K562 (cell line): Measurements from ENCODE around the gene NEB. TPM values are rescaled to one million over a fixed set of nuclear protein-coding genes. Genes with fewer than 3 reads are reported as not detected.

ENCODE experiments used
- ATAC-seq: fragments of 200-7000 bp; cut with Tn5 transposase; 3 replicates; pipeline ENCODE4 v1.9.1; 2020; ENCODE audit warnings: moderate library complexity
- BruUV-seq: library from RNA; stranded (reverse); fragments of 400-500 nt; replicated peaks from 2 replicates; lab custom pipeline; 2021; lab: Mats Ljungman, UMichigan
- CTCF ChIA-PET: fragments of 300-600 bp; formaldehyde crosslinking; extraction: SDS; loops from one replicate; lab custom pipeline; 2021; ENCODE audit warnings: low intra/inter-chr PET ratio; lab: Yijun Ruan, JAX
- POLR2A ChIA-PET: fragments of 300-600, 350-650 bp; sonication (Branson Sonifier 250); formaldehyde crosslinking; extraction: SDS; loops from one replicate; lab custom pipeline; 2021; ENCODE audit warnings: antibody characterized with exemption, inconsistent platforms; lab: Yijun Ruan, JAX
- DNase-seq, 4 experiments: peaks; one replicate each; pipeline versions ENCODE4 v3.0.0 to v3.0.0-alpha.2; 2011 to 2018; ENCODE audit warnings: low spot score in 3 of 4, mixed read lengths in 3 of 4; ENCODE audit errors: extremely low read depth in 1 of 4
- FAIRE-seq: peaks from 2 replicates; lab custom pipeline; 2011; peaks lifted over from hg19 to GRCh38; lab: Jason Lieb, UNC
- H2AFZ ChIP-seq: 2 replicates; pipeline ENCODE4 v1.6.0; 2011; ENCODE audit warnings: low read depth, low read length, control low read depth, inconsistent platforms
- H3K27ac ChIP-seq: fragments of 200-600 bp; 3 replicates; pipeline ENCODE4 v1.8.0; 2011; ENCODE audit warnings: low read depth, mild to moderate bottlenecking, control low read depth, inconsistent platforms, low read length, moderate library complexity, mixed read lengths; ENCODE audit errors: extremely low read depth
- H3K27me3 ChIP-seq, 2 experiments: fragments of 300-600 bp in 1 of 2; 2 replicates in 1 of 2; 3 replicates in 1 of 2; pipeline versions ENCODE4 v1.6.0 to v1.8.0; 2011; ENCODE audit warnings: inconsistent platforms in 2 of 2, low read length in 2 of 2, mild to moderate bottlenecking in 1 of 2, mixed read lengths in 1 of 2, moderate library complexity in 1 of 2; ENCODE audit not compliant: control insufficient read depth in 2 of 2, insufficient read depth in 2 of 2
- H3K36me3 ChIP-seq: fragments of 300-600 bp; 3 replicates; pipeline ENCODE4 v1.8.0; 2011; ENCODE audit warnings: mild to moderate bottlenecking, low read length, inconsistent platforms; ENCODE audit not compliant: control insufficient read depth, insufficient read depth
- H3K4me1 ChIP-seq, 2 experiments: fragments of 200-600 bp in 1 of 2; replicated peaks in 1 of 2; 2 replicates in 1 of 2; 3 replicates in 1 of 2; pipeline versions ENCODE4 v1.5.1 to v1.8.0; 2011; ENCODE audit warnings: inconsistent platforms in 2 of 2, low read length in 2 of 2, mild to moderate bottlenecking in 1 of 2, mixed read lengths in 1 of 2, moderate library complexity in 1 of 2; ENCODE audit not compliant: control insufficient read depth in 2 of 2, insufficient read depth in 2 of 2
- H3K4me2 ChIP-seq: 2 replicates; pipeline ENCODE4 v1.6.1; 2011; ENCODE audit warnings: low read length, control low read depth, inconsistent platforms, mixed read lengths; ENCODE audit not compliant: insufficient read depth
- H3K4me3 ChIP-seq: fragments of 200-600 bp; sonication (generic), shearing (Covaris generic); 2 replicates; pipeline ENCODE4 v1.5.1; 2016; ENCODE audit warnings: control low read depth, inconsistent platforms
- H3K79me2 ChIP-seq: fragments of 200-600 bp; 3 replicates; pipeline ENCODE4 v1.8.0; 2011; ENCODE audit warnings: low read length, inconsistent platforms; ENCODE audit not compliant: control insufficient read depth, insufficient read depth
- H3K9ac ChIP-seq, 2 experiments: 2 replicates each; pipeline versions ENCODE4 v1.6.0 to v1.6.1; 2011; ENCODE audit warnings: low read depth in 2 of 2, low read length in 2 of 2, control low read depth in 1 of 2, inconsistent platforms in 1 of 2, mild to moderate bottlenecking in 1 of 2, mixed read lengths in 1 of 2; ENCODE audit not compliant: insufficient read depth in 1 of 2
- H3K9me1 ChIP-seq: one replicate; pipeline ENCODE4 v1.6.0; 2011; ENCODE audit warnings: inconsistent platforms, mild to moderate bottlenecking, low read length, moderate library complexity; ENCODE audit not compliant: control insufficient read depth, insufficient read depth
- H3K9me3 ChIP-seq: replicated peaks from 2 replicates; pipeline ENCODE4 v1.5.1; 2011; ENCODE audit warnings: low read depth, low read length, inconsistent platforms; ENCODE audit not compliant: control insufficient read depth, insufficient read depth
- H4K20me1 ChIP-seq: replicated peaks from 2 replicates; pipeline ENCODE4 v1.6.1; 2011; ENCODE audit warnings: low read length, inconsistent platforms, mixed read lengths; ENCODE audit not compliant: control insufficient read depth, insufficient read depth
- C11orf30 ChIP-seq: fragments of 450-650 bp; IDR thresholded peaks from 2 replicates; pipeline ENCODE4 v1.6.1; 2016; ENCODE audit warnings: low read depth, mild to moderate bottlenecking
- DPF2 ChIP-seq: fragments of 450-650 bp; IDR thresholded peaks from 2 replicates; pipeline ENCODE4 v1.6.1; 2016
- ELF4 ChIP-seq: fragments of 450-650 bp; formaldehyde crosslinking; IDR thresholded peaks from 2 replicates; pipeline ENCODE4 v1.4.0; 2022; ENCODE audit warnings: missing genetic modification characterization
- HIVEP1 ChIP-seq: fragments of 250-450 bp; sonication (Bioruptor Pico); IDR thresholded peaks from 2 replicates; pipeline ENCODE4 v1.4.0; 2020; ENCODE audit warnings: mild to moderate bottlenecking
- IRF2 ChIP-seq: sonication (generic); formaldehyde crosslinking; IDR thresholded peaks from 2 replicates; pipeline ENCODE4 v1.8.1; 2022; ENCODE audit warnings: mild to moderate bottlenecking, missing genetic modification reagents
- MAFG ChIP-seq: fragments of 450-650 bp; conservative IDR thresholded peaks from 2 replicates; pipeline ENCODE4 v1.6.1; 2016; ENCODE audit warnings: missing genetic modification characterization, missing compliant biosample characterization
- MBD2 ChIP-seq: sonication (generic); IDR thresholded peaks from 2 replicates; pipeline ENCODE4 v1.6.1; 2016; ENCODE audit warnings: low read depth, borderline replicate concordance
- MYBL2 ChIP-seq, 2 experiments: fragments of 450-650 bp in 1 of 2; sonication (generic) in 1 of 2; formaldehyde crosslinking in 1 of 2; IDR thresholded peaks; 2 replicates each; pipeline versions ENCODE4 v1.6.1 to v1.8.1; 2017 to 2022; ENCODE audit warnings: borderline replicate concordance in 1 of 2, inconsistent platforms in 1 of 2, low read depth in 1 of 2, mild to moderate bottlenecking in 1 of 2, missing genetic modification reagents in 1 of 2, moderate library complexity in 1 of 2
- NFE2 ChIP-seq: IDR thresholded peaks from 2 replicates; pipeline ENCODE4 v1.6.1; 2014; ENCODE audit warnings: antibody characterized with exemption, low read depth
- POLR2G ChIP-seq: fragments of 200-400 bp; formaldehyde crosslinking; IDR thresholded peaks from 2 replicates; pipeline ENCODE4 v1.6.1; 2017; ENCODE audit warnings: low read depth, mild to moderate bottlenecking, antibody characterized with exemption, low read length, moderate library complexity
- SMARCA5 ChIP-seq: fragments of 450-650 bp; IDR thresholded peaks from 2 replicates; pipeline ENCODE4 v1.6.1; 2016
- SMARCB1 ChIP-seq: IDR thresholded peaks from 2 replicates; pipeline ENCODE4 v1.6.1; 2011; ENCODE audit warnings: improper control_type of control experiment, low read depth; ENCODE audit not compliant: insufficient read length
- ZKSCAN8 ChIP-seq: fragments of 200-800 bp; sonication (Bioruptor generic); IDR thresholded peaks from 2 replicates; pipeline ENCODE4 v1.6.1; 2016; ENCODE audit warnings: missing genetic modification characterization, missing compliant biosample characterization
- ZNF165 ChIP-seq: fragments of 250-450 bp; sonication (Bioruptor Pico); IDR thresholded peaks from 2 replicates; pipeline ENCODE4 v1.4.0; 2020; ENCODE audit warnings: borderline replicate concordance
- ZNF316 ChIP-seq: fragments of 450-650 bp; IDR thresholded peaks from 2 replicates; pipeline ENCODE4 v1.6.1; 2016
- ZNF408 ChIP-seq: fragments of 250-450 bp; sonication (Bioruptor Pico); IDR thresholded peaks from 2 replicates; pipeline ENCODE4 v1.4.0; 2020; ENCODE audit warnings: low read depth, mild to moderate bottlenecking, moderate library complexity
- ZNF445 ChIP-seq: fragments of 250-450 bp; sonication (Bioruptor Pico); IDR thresholded peaks from 2 replicates; pipeline ENCODE4 v1.4.0; 2020; ENCODE audit warnings: low read depth, mild to moderate bottlenecking, moderate library complexity
- ZNF699 ChIP-seq: fragments of 250-450 bp; sonication (Bioruptor Pico); IDR thresholded peaks from 2 replicates; pipeline ENCODE4 v1.8.0; 2021; ENCODE audit warnings: mild to moderate bottlenecking, moderate library complexity; ENCODE audit not compliant: insufficient replicate concordance
- ZZZ3 ChIP-seq: fragments of 450-650 bp; IDR thresholded peaks from 2 replicates; pipeline ENCODE4 v1.6.1; 2016; ENCODE audit warnings: antibody characterized with exemption, mild to moderate bottlenecking, moderate library complexity
- WGBS: fragments of 100-300 bp; shearing (Covaris generic); methylation state at CpG from one replicate; pipeline ENCODE4 v1.1.6; 2016; ENCODE audit warnings: low coverage, mixed read lengths; ENCODE audit not compliant: insufficient coverage; ENCODE audit errors: missing lambda C conversion rate; 5-methylcytosine and 5-hydroxymethylcytosine counted together
- in situ Hi-C: fragments of 300-500 bp; cut with MboI; formaldehyde crosslinking; loops from 4 replicates; pipeline ENCODE4 v1.15.0; 2018; ENCODE audit warnings: inconsistent platforms, mixed read lengths
- intact Hi-C: fragments of 100-400 bp; cut with micrococcal nuclease; formaldehyde crosslinking; loops from 2 replicates; pipeline ENCODE4 v1.14.2; 2022
- polyA plus RNA-seq, 8 experiments: library from polyadenylated mRNA; depleted of rRNA in 4 of 8; stranded (reverse) in 5 of 8; unstranded in 3 of 8; fragments of >200 nt; fragmentation: Nextera tagmentation in 2 of 8; fragmentation: Illumina TruSeq in 1 of 8; extraction: Ambion mirVana in 2 of 8; extraction: Trizol in 1 of 8; gene quantifications; 2 replicates each; pipeline versions ENCODE4 v1.2.1 to v1.2.3, GENCODE V29; 2011 to 2014; ENCODE audit warnings: inconsistent platforms in 1 of 8, missing spikeins in 1 of 8
- total RNA-seq, 7 experiments: library from RNA; depleted of rRNA in 6 of 7; stranded (reverse); fragments of >200 nt in 6 of 7; fragmentation: Illumina TruSeq in 2 of 7; extraction: Trizol in 2 of 7; gene quantifications; 2 replicates each; pipeline versions ENCODE4 v1.2.1 to v1.2.3, GENCODE V29; 2011 to 2021; ENCODE audit warnings: low replicate concordance in 1 of 7
- TF ChIP-seq, protein P1 (sequence below): conservative IDR thresholded peaks from 2 replicates; pipeline ENCODE4 v1.6.1; 2011; ENCODE audit warnings: low read depth, mild to moderate bottlenecking, low read length; ENCODE audit not compliant: control insufficient read depth
- TF ChIP-seq, protein P2 (sequence below): fragments of 450-650 bp; IDR thresholded peaks from 2 replicates; pipeline ENCODE4 v1.6.1; 2016
- TF ChIP-seq, protein P3 (sequence below): fragments of 250-450 bp; sonication (Bioruptor Pico); IDR thresholded peaks from 2 replicates; pipeline ENCODE4 v1.4.0; 2020; ENCODE audit warnings: borderline replicate concordance

NEB gene
- total and polyA plus RNA-seq, 9 of the 15 experiments (the other 6 are each of a cell fraction or from before 2014, with no cell fraction given), result 1.7 to 3.8 (median 2.9) TPM

DNA sequence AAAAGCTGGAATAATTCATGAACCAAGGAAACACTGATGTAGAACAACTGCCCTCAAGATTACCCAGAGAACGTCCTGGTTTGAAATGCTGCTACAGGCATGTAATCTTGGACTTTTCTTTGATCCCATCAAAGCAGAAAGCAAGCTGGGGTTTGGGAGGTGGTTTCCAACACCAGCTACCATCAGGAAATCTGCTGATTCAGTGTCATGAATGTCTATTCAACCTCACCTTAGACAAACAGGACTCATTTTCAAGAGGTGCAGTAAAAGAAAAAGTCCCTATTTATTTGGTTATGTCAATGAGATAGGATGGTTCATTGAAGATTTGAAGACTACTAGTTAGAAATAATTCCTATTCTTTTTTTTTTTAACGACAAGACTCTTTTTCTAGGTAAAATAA is 72.7 kb downstream of the NEB start:
- intact Hi-C loops, result no loop called here
- no peaks in the 10 kb centered on the region for H3K79me2 ChIP-seq
- H3K4me1 ChIP-seq, result peaks cover 0 to 12% of the 10 kb centered on the region in 2 experiments; a peak in 3 of 5 replicates
- H2AFZ ChIP-seq, result no peak overlapping the region
- in situ Hi-C loops, result no loop called here
- no peaks in the 10 kb centered on the region for H3K36me3 ChIP-seq
- ATAC-seq (no peak), FAIRE-seq (no peak), DNase-seq (no peak)
- CTCF ChIA-PET, result no interaction called here
- H3K9ac ChIP-seq, result no peak overlapping the region
- no peak overlapping the region for H3K4me2 ChIP-seq
- BruUV-seq, result no TSS peak
- 12% methylated on average over 2 of the region's 2 CpGs for WGBS
- no peaks in the 10 kb centered on the region for H3K27me3 ChIP-seq
- POLR2A ChIA-PET, result interaction anchor here (0.6 kb wide), 1 partner anchor 10 kb away, joined by 3 read pairs; no protein-coding TSS in a partner anchor
- H3K27ac ChIP-seq, result no peak overlapping the region
- H3K4me3 ChIP-seq, result no peak overlapping the region
- H3K9me3 ChIP-seq, result no peaks in the 10 kb centered on the region
- H4K20me1 ChIP-seq, result no peaks in the 10 kb centered on the region
- H3K9me1 ChIP-seq, result no peaks in the 10 kb centered on the region
- TF ChIP-seq SMARCA5, result no peak
- TF ChIP-seq, protein P1, sequence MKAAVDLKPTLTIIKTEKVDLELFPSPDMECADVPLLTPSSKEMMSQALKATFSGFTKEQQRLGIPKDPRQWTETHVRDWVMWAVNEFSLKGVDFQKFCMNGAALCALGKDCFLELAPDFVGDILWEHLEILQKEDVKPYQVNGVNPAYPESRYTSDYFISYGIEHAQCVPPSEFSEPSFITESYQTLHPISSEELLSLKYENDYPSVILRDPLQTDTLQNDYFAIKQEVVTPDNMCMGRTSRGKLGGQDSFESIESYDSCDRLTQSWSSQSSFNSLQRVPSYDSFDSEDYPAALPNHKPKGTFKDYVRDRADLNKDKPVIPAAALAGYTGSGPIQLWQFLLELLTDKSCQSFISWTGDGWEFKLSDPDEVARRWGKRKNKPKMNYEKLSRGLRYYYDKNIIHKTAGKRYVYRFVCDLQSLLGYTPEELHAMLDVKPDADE, result no peak
- peak; percentile 67 for TF ChIP-seq MAFG
- peak; percentile 51 for TF ChIP-seq NFE2
- TF ChIP-seq, protein P2, sequence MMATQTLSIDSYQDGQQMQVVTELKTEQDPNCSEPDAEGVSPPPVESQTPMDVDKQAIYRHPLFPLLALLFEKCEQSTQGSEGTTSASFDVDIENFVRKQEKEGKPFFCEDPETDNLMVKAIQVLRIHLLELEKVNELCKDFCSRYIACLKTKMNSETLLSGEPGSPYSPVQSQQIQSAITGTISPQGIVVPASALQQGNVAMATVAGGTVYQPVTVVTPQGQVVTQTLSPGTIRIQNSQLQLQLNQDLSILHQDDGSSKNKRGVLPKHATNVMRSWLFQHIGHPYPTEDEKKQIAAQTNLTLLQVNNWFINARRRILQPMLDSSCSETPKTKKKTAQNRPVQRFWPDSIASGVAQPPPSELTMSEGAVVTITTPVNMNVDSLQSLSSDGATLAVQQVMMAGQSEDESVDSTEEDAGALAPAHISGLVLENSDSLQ, result no peak
- no peak for TF ChIP-seq IRF2 (CRISPR knock-in tag)
- TF ChIP-seq ZNF316, result peak; percentile 65
- TF ChIP-seq SMARCB1, result no peak
- TF ChIP-seq, protein P3, sequence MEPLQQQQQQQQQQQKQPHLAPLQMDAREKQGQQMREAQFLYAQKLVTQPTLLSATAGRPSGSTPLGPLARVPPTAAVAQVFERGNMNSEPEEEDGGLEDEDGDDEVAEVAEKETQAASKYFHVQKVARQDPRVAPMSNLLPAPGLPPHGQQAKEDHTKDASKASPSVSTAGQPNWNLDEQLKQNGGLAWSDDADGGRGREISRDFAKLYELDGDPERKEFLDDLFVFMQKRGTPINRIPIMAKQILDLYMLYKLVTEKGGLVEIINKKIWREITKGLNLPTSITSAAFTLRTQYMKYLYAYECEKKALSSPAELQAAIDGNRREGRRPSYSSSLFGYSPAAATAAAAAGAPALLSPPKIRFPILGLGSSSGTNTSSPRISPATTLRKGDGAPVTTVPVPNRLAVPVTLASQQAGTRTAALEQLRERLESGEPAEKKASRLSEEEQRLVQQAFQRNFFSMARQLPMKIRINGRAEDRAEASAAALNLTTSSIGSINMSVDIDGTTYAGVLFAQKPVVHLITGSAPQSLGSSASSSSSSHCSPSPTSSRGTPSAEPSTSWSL (CRISPR knock-in tag), result no peak
- TF ChIP-seq ZNF445 (CRISPR knock-in tag), result no peak
- TF ChIP-seq ZZZ3, result no peak
- no peak for TF ChIP-seq ZKSCAN8 (CRISPR knock-in tag)
- TF ChIP-seq ZNF165 (CRISPR knock-in tag), result no peak
- no peak for TF ChIP-seq POLR2G
- TF ChIP-seq ZNF408 (CRISPR knock-in tag), result no peak
- no peak for TF ChIP-seq ZNF699
- no peak for TF ChIP-seq DPF2
- no peak for TF ChIP-seq HIVEP1 (CRISPR knock-in tag)
- TF ChIP-seq MBD2, result no peak
- TF ChIP-seq MYBL2 (IDR thresholded peaks at IDR 0.05; ENCODE audit: low read depth), result no peak
- TF ChIP-seq MYBL2 (CRISPR knock-in tag; IDR thresholded peaks at IDR 0.05; ENCODE audit: borderline replicate concordance), result no peak
- TF ChIP-seq ELF4 (CRISPR knock-in tag), result no peak
- TF ChIP-seq C11orf30, result peak; percentile 71
